NCI-H1417 (cell line): Measurements from ENCODE around the gene RCAN1.

Experiments
- DNase-seq, 3 experiments: peaks; one replicate each; lab custom pipeline; 2025; lab: John Stamatoyannopoulos, UW

Gene RCAN1

GRCh38 chr21:34599534-34600101 is 15.3 kb downstream of the RCAN1 start:
- peak in 2 of 3 experiments; percentile 26 to 41 for DNase-seq

- peak in 1 of 3 experiments; percentile 41 for DNase-seq
These were observed 15.9 kb downstream of the RCAN1 start for GRCh38 chr21:34598931-34599400.

- no peak for DNase-seq
These were observed 17.5 kb downstream of the RCAN1 start for GRCh38 chr21:34597406-34597805.

GRCh38 chr21:34596561-34597271 is 18.2 kb downstream of the RCAN1 start:
- no peak for DNase-seq

- peak in 1 of 3 experiments; percentile 45 for DNase-seq
These were observed 19.5 kb downstream of the RCAN1 start for GRCh38 chr21:34595457-34595856.

- peak in 2 of 3 experiments; percentile 22 to 45 for DNase-seq
These were observed 20.2 kb downstream of the RCAN1 start for GRCh38 chr21:34594566-34595234.

- DNase-seq: peak in 1 of 3 experiments; percentile 41
These were observed 20.9 kb downstream of the RCAN1 start for GRCh38 chr21:34593954-34594531.

GRCh38 chr21:34593423-34593822 is 21.5 kb downstream of the RCAN1 start:
- DNase-seq: peak; percentile 70 to 94 (median 92)

- peak in 2 of 3 experiments; percentile 39 to 50 for DNase-seq
These were observed 22.6 kb downstream of the RCAN1 start for GRCh38 chr21:34592120-34592955.

GRCh38 chr21:34590520-34590919 is 24.4 kb downstream of the RCAN1 start:
- peak; percentile 60 to 89 (median 83) for DNase-seq

GRCh38 chr21:34589511-34590282 is 25.2 kb downstream of the RCAN1 start:
- peak in 2 of 3 experiments; percentile 24 to 41 for DNase-seq

GRCh38 chr21:34583926-34584563 is 30.9 kb downstream of the RCAN1 start:
- no peak for DNase-seq

- peak in 1 of 3 experiments; percentile 86 for DNase-seq
These were observed 32.3 kb downstream of the RCAN1 start for GRCh38 chr21:34582506-34583150.

GRCh38 chr21:34580181-34580700 is 34.7 kb downstream of the RCAN1 start:
- DNase-seq: peak in 1 of 3 experiments; percentile 72

GRCh38 chr21:34579411-34579810 is 35.5 kb downstream of the RCAN1 start:
- no peak for DNase-seq

GRCh38 chr21:34576041-34576511 is 38.8 kb downstream of the RCAN1 start:
- no peak for DNase-seq

- no peak for DNase-seq
These were observed 40.0 kb downstream of the RCAN1 start for GRCh38 chr21:34574601-34575529.

GRCh38 chr21:34571994-34572393 is 42.9 kb downstream of the RCAN1 start:
- DNase-seq: no peak
